Measurements from ENCODE around the gene SPTSSB. TPM values are rescaled to one million over a fixed set of nuclear protein-coding genes. Genes with fewer than 3 reads are reported as not detected.

SPTSSB gene
- total and polyA plus RNA-seq, 2 experiments from 2014 or later, result 23.5 to 33.5 TPM

DNA sequence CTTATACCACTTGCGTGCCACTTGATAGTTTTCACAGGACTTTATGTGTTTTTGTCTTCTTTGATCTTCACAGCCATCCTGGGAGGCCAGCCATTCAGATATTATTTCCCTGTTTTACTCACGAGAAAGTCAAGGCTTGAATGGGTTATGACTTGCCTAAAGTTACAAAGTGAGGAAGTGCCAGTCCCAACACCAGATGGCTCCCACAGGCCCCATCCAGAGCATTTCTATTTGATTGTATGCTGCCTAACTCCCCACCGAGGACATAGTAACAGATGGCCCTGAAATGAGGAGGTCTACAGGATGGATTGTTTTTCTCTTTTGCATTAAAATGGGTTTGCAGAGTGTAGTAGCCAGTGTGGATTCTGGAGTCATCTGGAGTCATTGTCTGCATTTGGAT lies 74.5 kb downstream of the SPTSSB start:
- no peak overlapping the region for H3K27ac ChIP-seq (ENCODE audit: low read depth)
- Mint-ChIP-seq H3K27me3 (ENCODE audit: insufficient read depth, low read depth, poor library complexity) (peaks cover 2% of the 10 kb centered on the region), H3K9me3 (peaks cover 27% of the 10 kb centered on the region), H3K27ac (no peak overlapping the region), H3K36me3 (ENCODE audit: low read depth) (peaks cover 29% of the 10 kb centered on the region), H3K4me1 (no peaks in the 10 kb centered on the region; the same call in 2 of the 3 replicates), H3K4me3 (no peak overlapping the region)
- H3K27me3 ChIP-seq (ENCODE audit: insufficient read depth), result no peaks in the 10 kb centered on the region
- H2AFZ ChIP-seq, result no peak overlapping the region
- DNase-seq (ENCODE audit: low spot score) (no peak), ATAC-seq (no peak)
- no peaks in the 10 kb centered on the region for H4K20me1 ChIP-seq (replicated peaks; ENCODE audit: insufficient read depth)
- no peaks in the 10 kb centered on the region for H3F3A ChIP-seq (replicated peaks; ENCODE audit: low read depth)
- no peaks in the 10 kb centered on the region for H3K79me2 ChIP-seq (replicated peaks; ENCODE audit: insufficient read depth)
- peaks cover 3% of the 10 kb centered on the region; the same call in 1 of the 2 replicates for H3K36me3 ChIP-seq (ENCODE audit: insufficient read depth)
- TF ChIP-seq, protein P1, sequence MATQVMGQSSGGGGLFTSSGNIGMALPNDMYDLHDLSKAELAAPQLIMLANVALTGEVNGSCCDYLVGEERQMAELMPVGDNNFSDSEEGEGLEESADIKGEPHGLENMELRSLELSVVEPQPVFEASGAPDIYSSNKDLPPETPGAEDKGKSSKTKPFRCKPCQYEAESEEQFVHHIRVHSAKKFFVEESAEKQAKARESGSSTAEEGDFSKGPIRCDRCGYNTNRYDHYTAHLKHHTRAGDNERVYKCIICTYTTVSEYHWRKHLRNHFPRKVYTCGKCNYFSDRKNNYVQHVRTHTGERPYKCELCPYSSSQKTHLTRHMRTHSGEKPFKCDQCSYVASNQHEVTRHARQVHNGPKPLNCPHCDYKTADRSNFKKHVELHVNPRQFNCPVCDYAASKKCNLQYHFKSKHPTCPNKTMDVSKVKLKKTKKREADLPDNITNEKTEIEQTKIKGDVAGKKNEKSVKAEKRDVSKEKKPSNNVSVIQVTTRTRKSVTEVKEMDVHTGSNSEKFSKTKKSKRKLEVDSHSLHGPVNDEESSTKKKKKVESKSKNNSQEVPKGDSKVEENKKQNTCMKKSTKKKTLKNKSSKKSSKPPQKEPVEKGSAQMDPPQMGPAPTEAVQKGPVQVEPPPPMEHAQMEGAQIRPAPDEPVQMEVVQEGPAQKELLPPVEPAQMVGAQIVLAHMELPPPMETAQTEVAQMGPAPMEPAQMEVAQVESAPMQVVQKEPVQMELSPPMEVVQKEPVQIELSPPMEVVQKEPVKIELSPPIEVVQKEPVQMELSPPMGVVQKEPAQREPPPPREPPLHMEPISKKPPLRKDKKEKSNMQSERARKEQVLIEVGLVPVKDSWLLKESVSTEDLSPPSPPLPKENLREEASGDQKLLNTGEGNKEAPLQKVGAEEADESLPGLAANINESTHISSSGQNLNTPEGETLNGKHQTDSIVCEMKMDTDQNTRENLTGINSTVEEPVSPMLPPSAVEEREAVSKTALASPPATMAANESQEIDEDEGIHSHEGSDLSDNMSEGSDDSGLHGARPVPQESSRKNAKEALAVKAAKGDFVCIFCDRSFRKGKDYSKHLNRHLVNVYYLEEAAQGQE (IDR thresholded peaks at IDR 0.05; ENCODE audit: unreplicated experiment), result no peak
- TF ChIP-seq EZH2phosphoT487 (IDR thresholded peaks at IDR 0.05; ENCODE audit: unreplicated experiment) (no peak), JUNB (IDR thresholded peaks at IDR 0.05; ENCODE audit: unreplicated experiment) (no peak), CTCF (conservative IDR thresholded peaks at IDR 0.05; ENCODE audit: low read depth in 2 of 2) (no peak), POLR2AphosphoS5 (IDR thresholded peaks at IDR 0.05; ENCODE audit: low read depth) (no peak), ZNF331 (CRISPR knock-in tag; IDR thresholded peaks at IDR 0.05; ENCODE audit: low read depth) (no peak), ZNF114 (CRISPR knock-in tag; IDR thresholded peaks at IDR 0.05) (no peak), NANOG (IDR thresholded peaks at IDR 0.05; ENCODE audit: borderline replicate concordance) (no peak), CREB1 (CRISPR knock-in tag; IDR thresholded peaks at IDR 0.05; ENCODE audit: low read depth) (no peak), EZH2 (IDR thresholded peaks at IDR 0.05; ENCODE audit: low read depth, unreplicated experiment) (no peak), STAT1 (IDR thresholded peaks at IDR 0.05; ENCODE audit: unreplicated experiment) (no peak)
- TF ChIP-seq, protein P2, sequence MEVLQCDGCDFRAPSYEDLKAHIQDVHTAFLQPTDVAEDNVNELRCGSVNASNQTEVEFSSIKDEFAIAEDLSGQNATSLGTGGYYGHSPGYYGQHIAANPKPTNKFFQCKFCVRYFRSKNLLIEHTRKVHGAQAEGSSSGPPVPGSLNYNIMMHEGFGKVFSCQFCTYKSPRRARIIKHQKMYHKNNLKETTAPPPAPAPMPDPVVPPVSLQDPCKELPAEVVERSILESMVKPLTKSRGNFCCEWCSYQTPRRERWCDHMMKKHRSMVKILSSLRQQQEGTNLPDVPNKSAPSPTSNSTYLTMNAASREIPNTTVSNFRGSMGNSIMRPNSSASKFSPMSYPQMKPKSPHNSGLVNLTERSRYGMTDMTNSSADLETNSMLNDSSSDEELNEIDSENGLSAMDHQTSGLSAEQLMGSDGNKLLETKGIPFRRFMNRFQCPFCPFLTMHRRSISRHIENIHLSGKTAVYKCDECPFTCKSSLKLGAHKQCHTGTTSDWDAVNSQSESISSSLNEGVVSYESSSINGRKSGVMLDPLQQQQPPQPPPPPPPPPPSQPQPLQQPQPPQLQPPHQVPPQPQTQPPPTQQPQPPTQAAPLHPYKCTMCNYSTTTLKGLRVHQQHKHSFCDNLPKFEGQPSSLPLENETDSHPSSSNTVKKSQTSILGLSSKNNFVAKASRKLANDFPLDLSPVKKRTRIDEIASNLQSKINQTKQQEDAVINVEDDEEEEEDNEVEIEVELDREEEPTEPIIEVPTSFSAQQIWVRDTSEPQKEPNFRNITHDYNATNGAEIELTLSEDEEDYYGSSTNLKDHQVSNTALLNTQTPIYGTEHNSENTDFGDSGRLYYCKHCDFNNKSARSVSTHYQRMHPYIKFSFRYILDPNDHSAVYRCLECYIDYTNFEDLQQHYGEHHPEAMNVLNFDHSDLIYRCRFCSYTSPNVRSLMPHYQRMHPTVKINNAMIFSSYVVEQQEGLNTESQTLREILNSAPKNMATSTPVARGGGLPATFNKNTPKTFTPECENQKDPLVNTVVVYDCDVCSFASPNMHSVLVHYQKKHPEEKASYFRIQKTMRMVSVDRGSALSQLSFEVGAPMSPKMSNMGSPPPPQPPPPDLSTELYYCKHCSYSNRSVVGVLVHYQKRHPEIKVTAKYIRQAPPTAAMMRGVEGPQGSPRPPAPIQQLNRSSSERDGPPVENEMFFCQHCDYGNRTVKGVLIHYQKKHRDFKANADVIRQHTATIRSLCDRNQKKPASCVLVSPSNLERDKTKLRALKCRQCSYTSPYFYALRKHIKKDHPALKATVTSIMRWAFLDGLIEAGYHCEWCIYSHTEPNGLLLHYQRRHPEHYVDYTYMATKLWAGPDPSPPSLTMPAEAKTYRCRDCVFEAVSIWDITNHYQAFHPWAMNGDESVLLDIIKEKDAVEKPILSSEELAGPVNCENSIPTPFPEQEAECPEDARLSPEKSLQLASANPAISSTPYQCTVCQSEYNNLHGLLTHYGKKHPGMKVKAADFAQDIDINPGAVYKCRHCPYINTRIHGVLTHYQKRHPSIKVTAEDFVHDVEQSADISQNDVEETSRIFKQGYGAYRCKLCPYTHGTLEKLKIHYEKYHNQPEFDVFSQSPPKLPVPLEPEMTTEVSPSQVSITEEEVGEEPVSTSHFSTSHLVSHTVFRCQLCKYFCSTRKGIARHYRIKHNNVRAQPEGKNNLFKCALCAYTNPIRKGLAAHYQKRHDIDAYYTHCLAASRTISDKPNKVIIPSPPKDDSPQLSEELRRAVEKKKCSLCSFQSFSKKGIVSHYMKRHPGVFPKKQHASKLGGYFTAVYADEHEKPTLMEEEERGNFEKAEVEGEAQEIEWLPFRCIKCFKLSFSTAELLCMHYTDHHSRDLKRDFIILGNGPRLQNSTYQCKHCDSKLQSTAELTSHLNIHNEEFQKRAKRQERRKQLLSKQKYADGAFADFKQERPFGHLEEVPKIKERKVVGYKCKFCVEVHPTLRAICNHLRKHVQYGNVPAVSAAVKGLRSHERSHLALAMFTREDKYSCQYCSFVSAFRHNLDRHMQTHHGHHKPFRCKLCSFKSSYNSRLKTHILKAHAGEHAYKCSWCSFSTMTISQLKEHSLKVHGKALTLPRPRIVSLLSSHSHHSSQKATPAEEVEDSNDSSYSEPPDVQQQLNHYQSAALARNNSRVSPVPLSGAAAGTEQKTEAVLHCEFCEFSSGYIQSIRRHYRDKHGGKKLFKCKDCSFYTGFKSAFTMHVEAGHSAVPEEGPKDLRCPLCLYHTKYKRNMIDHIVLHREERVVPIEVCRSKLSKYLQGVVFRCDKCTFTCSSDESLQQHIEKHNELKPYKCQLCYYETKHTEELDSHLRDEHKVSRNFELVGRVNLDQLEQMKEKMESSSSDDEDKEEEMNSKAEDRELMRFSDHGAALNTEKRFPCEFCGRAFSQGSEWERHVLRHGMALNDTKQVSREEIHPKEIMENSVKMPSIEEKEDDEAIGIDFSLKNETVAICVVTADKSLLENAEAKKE (CRISPR knock-in tag; IDR thresholded peaks at IDR 0.05), result no peak
- TF ChIP-seq, protein P3, sequence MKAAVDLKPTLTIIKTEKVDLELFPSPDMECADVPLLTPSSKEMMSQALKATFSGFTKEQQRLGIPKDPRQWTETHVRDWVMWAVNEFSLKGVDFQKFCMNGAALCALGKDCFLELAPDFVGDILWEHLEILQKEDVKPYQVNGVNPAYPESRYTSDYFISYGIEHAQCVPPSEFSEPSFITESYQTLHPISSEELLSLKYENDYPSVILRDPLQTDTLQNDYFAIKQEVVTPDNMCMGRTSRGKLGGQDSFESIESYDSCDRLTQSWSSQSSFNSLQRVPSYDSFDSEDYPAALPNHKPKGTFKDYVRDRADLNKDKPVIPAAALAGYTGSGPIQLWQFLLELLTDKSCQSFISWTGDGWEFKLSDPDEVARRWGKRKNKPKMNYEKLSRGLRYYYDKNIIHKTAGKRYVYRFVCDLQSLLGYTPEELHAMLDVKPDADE (IDR thresholded peaks at IDR 0.05), result no peak
- no peaks in the 10 kb centered on the region for H3K4me1 ChIP-seq (ENCODE audit: insufficient read depth)
- no peak overlapping the region for H3K4me3 ChIP-seq
- no peaks in the 10 kb centered on the region for H3K9me2 ChIP-seq (ENCODE audit: insufficient read depth)
- H3K4me2 ChIP-seq, result no peak overlapping the region

Measured in GM23338 (cell line).